Neural cell (in vitro differentiated cells): ENCODE results near the gene DHRS3.

Source experiments
- POLR2AphosphoS5 ChIP-seq: IDR thresholded peaks from 2 replicates; pipeline ENCODE4 v1.6.1; 2012
- TF ChIP-seq, protein P1 (sequence below): IDR thresholded peaks from 2 replicates; pipeline ENCODE4 v1.6.1; 2012; ENCODE audit warnings: borderline replicate concordance
- TF ChIP-seq, protein P2 (sequence below): fragments of 450-650 bp; IDR thresholded peaks from 2 replicates; pipeline ENCODE4 v1.5.1; 2014; ENCODE audit warnings: antibody characterized with exemption, mild to moderate bottlenecking, moderate library complexity; ENCODE audit not compliant: poor library complexity, severe bottlenecking

- TF ChIP-seq, protein P1, sequence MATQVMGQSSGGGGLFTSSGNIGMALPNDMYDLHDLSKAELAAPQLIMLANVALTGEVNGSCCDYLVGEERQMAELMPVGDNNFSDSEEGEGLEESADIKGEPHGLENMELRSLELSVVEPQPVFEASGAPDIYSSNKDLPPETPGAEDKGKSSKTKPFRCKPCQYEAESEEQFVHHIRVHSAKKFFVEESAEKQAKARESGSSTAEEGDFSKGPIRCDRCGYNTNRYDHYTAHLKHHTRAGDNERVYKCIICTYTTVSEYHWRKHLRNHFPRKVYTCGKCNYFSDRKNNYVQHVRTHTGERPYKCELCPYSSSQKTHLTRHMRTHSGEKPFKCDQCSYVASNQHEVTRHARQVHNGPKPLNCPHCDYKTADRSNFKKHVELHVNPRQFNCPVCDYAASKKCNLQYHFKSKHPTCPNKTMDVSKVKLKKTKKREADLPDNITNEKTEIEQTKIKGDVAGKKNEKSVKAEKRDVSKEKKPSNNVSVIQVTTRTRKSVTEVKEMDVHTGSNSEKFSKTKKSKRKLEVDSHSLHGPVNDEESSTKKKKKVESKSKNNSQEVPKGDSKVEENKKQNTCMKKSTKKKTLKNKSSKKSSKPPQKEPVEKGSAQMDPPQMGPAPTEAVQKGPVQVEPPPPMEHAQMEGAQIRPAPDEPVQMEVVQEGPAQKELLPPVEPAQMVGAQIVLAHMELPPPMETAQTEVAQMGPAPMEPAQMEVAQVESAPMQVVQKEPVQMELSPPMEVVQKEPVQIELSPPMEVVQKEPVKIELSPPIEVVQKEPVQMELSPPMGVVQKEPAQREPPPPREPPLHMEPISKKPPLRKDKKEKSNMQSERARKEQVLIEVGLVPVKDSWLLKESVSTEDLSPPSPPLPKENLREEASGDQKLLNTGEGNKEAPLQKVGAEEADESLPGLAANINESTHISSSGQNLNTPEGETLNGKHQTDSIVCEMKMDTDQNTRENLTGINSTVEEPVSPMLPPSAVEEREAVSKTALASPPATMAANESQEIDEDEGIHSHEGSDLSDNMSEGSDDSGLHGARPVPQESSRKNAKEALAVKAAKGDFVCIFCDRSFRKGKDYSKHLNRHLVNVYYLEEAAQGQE = no peak
- TF ChIP-seq POLR2AphosphoS5 = no peak
- TF ChIP-seq, protein P2, sequence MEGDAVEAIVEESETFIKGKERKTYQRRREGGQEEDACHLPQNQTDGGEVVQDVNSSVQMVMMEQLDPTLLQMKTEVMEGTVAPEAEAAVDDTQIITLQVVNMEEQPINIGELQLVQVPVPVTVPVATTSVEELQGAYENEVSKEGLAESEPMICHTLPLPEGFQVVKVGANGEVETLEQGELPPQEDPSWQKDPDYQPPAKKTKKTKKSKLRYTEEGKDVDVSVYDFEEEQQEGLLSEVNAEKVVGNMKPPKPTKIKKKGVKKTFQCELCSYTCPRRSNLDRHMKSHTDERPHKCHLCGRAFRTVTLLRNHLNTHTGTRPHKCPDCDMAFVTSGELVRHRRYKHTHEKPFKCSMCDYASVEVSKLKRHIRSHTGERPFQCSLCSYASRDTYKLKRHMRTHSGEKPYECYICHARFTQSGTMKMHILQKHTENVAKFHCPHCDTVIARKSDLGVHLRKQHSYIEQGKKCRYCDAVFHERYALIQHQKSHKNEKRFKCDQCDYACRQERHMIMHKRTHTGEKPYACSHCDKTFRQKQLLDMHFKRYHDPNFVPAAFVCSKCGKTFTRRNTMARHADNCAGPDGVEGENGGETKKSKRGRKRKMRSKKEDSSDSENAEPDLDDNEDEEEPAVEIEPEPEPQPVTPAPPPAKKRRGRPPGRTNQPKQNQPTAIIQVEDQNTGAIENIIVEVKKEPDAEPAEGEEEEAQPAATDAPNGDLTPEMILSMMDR = no peak
These were observed 9.6 kb downstream of the DHRS3 start for GRCh38 chr1:12608311-12608957.
